Stimulated activated effector memory CD8-positive, alpha-beta T cell treated with anti-CD3 and anti-CD28 coated beads, Interleukin-12 subunit alpha, Interleukin-12 subunit beta, amount 100 ng/mL, for 72 hours (primary cell): ENCODE data around the gene CFAP46.
"Not testable (repeated sequence)": the region's sequence is repeated elsewhere in the genome, so short reads cannot be mapped to it uniquely, and the experiment has no call there.

Experiments used
- ATAC-seq: fragments of 150-1000 bp; cut with Tn5 transposase; 2 replicates; pipeline ENCODE4 v1.10.0; 2021
- DNase-seq, 2 donors: peaks; one replicate each; pipeline ENCODE4 v3.0.0; 2021 to 2022; ENCODE audit warnings: low spot score in 2 of 2
- H3K27ac Mint-ChIP-seq: one replicate; pipeline ENCODE4 v1.8.0; 2022; ENCODE audit warnings: mild to moderate bottlenecking, mixed read lengths
- H3K36me3 Mint-ChIP-seq: one replicate; pipeline ENCODE4 v1.8.0; 2022; ENCODE audit warnings: mild to moderate bottlenecking, mixed read lengths
- H3K4me1 Mint-ChIP-seq: one replicate; pipeline ENCODE4 v1.8.0; 2022; ENCODE audit warnings: mixed read lengths
- H3K4me3 Mint-ChIP-seq: one replicate; pipeline ENCODE4 v1.8.0; 2022; ENCODE audit warnings: mild to moderate bottlenecking, mixed read lengths
- H3K9me3 Mint-ChIP-seq: one replicate; pipeline ENCODE4 v1.8.0; 2022; ENCODE audit warnings: mixed read lengths

The CFAP46 gene

GRCh38 chr10:132972149-132972985, 30.0 kb upstream of the CFAP46 start:
- DNase-seq (no peak), ATAC-seq (no peak)
- no peaks in the 10 kb centered on the region for H3K9me3 Mint-ChIP-seq
- no peaks in the 10 kb centered on the region for H3K4me1 Mint-ChIP-seq
- no peaks in the 10 kb centered on the region for H3K36me3 Mint-ChIP-seq
- H3K27ac Mint-ChIP-seq: no peak overlapping the region
- no peak overlapping the region for H3K4me3 Mint-ChIP-seq

DNA sequence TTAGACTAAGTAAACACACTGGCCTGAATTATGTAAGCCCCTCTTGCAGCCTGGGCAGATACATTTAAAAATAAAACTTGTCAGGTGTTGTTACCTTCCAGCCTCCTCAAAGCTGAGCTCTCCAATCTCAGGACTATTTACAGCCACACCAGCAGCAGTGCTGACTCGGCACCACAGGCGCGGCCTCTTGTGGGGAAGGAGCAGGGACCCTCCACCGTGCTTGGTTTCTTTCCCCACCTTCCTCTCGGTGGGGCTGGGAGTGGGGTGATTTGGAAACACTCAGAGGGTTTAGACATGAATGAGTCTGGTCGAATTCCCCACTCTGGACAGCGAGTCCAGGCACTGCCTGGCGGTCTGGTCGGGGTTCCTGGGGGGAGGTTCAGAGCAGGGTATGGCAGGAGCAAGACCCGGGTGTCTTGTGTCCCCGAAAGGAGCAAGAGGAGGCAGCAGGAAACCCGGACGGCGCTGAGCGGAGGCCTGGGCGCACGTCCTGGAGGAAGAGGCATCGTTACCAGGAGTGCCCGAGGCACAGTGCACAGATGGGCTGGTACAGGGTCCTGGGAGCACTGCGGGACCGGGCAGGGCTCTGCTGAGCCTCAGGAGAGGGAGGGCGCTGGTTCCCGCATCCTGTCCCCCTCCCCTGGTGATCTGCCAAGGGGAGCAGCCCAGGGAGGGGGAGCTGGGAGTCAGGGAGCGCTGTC, 29.2 kb upstream of the CFAP46 start:
- DNase-seq (no peak), ATAC-seq (no peak)
- no peak overlapping the region for H3K4me3 Mint-ChIP-seq
- H3K27ac Mint-ChIP-seq: no peak overlapping the region
- no peaks in the 10 kb centered on the region for H3K9me3 Mint-ChIP-seq
- no peaks in the 10 kb centered on the region for H3K4me1 Mint-ChIP-seq
- H3K36me3 Mint-ChIP-seq: no peaks in the 10 kb centered on the region

GRCh38 chr10:132970641-132971438, 28.5 kb upstream of the CFAP46 start:
- Mint-ChIP-seq H3K9me3 (no peaks in the 10 kb centered on the region), H3K36me3 (no peaks in the 10 kb centered on the region), H3K4me1 (no peaks in the 10 kb centered on the region), H3K27ac (no peak overlapping the region), H3K4me3 (no peak overlapping the region)
- DNase-seq: no peak
- ATAC-seq: no peak

- DNase-seq (no peak), ATAC-seq (no peak)
- no peaks in the 10 kb centered on the region for H3K9me3 Mint-ChIP-seq
- peaks cover 20% of the 10 kb centered on the region for H3K4me1 Mint-ChIP-seq
- no peak overlapping the region for H3K4me3 Mint-ChIP-seq
- no peak overlapping the region for H3K27ac Mint-ChIP-seq
- H3K36me3 Mint-ChIP-seq: peaks cover under 1% of the 10 kb centered on the region
Observed at GRCh38 chr10:132967540-132967939, 25.2 kb upstream of the CFAP46 start.

DNA sequence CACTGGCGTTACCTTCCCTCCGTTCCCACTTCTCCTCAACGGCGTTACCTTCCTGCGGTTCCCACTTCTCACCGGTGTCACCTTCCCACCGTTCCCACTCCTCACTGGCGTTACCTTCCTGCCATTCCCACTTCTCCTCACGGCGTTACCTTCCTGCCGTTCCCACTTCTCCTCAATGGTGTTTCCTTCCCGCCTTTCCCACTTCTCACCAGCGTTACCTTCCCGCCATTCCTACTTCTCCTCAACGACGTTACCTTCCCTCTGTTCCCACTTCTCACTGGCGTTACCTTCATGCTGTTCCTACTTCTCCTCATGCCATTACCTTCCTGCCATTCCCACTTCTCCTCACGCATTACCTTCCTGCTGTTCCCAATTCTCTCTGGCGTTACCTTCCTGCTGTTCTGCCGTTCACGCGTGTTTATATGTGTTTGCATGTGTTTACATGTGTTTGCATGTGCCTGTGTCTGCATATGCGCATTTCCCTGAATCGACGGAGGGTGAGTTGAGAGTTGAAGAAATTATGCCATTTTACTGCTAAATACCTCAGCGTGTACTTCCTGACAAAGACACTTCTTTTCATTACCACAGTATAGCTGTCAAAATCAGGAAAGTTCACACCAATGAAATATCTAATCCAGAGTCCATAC, 23.2 kb upstream of the CFAP46 start:
- peaks cover 8% of the 10 kb centered on the region for H3K36me3 Mint-ChIP-seq
- H3K4me1 Mint-ChIP-seq: peaks cover 29% of the 10 kb centered on the region
- no peak overlapping the region for H3K4me3 Mint-ChIP-seq
- H3K27ac Mint-ChIP-seq: no peak overlapping the region
- no peaks in the 10 kb centered on the region for H3K9me3 Mint-ChIP-seq
- ATAC-seq: no peak
- no peak for DNase-seq

GRCh38 chr10:132964707-132965410, 22.5 kb upstream of the CFAP46 start:
- not testable (repeated sequence) for DNase-seq, H3K4me3 Mint-ChIP-seq, H3K9me3 Mint-ChIP-seq, H3K36me3 Mint-ChIP-seq, H3K27ac Mint-ChIP-seq
- H3K4me1 Mint-ChIP-seq: peaks cover 29% of the 10 kb centered on the region
- peak; percentile 17 for ATAC-seq

DNA sequence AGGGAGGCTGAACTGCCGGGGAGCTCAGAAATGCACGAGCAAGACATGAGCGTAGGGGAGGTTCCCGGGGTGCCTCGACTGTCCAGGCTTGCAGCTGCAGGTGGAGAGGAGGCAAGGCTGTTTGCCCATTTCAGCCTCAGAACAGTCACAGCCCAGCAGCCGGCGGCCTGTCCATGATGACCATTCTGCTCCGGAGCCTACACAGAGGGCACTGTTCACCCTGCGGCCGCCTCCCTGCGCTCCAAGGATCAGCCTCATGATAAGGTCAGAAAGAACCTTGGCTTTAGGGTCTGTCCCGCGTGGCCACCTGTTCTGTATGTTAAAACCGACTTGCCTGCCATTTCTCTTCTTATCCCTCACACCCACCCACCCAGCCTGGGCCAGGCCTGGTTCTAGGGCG, 21.9 kb upstream of the CFAP46 start:
- peak overlapping the region; percentile 89 for H3K4me3 Mint-ChIP-seq
- peaks cover 8% of the 10 kb centered on the region for H3K36me3 Mint-ChIP-seq
- no peak overlapping the region for H3K27ac Mint-ChIP-seq
- ATAC-seq (no peak), DNase-seq (no peak)
- H3K9me3 Mint-ChIP-seq: no peaks in the 10 kb centered on the region
- peaks cover 29% of the 10 kb centered on the region for H3K4me1 Mint-ChIP-seq

- peaks cover 8% of the 10 kb centered on the region for H3K36me3 Mint-ChIP-seq
- peaks cover 29% of the 10 kb centered on the region for H3K4me1 Mint-ChIP-seq
- peak overlapping the region; percentile 86 for H3K27ac Mint-ChIP-seq
- H3K9me3 Mint-ChIP-seq: no peaks in the 10 kb centered on the region
- DNase-seq (no peak), ATAC-seq (no peak)
- H3K4me3 Mint-ChIP-seq: peak overlapping the region; percentile 89
Observed at GRCh38 chr10:132963430-132963960, 21.1 kb upstream of the CFAP46 start.

- H3K9me3 Mint-ChIP-seq: no peaks in the 10 kb centered on the region
- no peak for DNase-seq
- H3K27ac Mint-ChIP-seq: peak overlapping the region; percentile 86
- ATAC-seq: peak; percentile 55
- peaks cover 29% of the 10 kb centered on the region for H3K4me1 Mint-ChIP-seq
- H3K4me3 Mint-ChIP-seq: peak overlapping the region; percentile 89
- H3K36me3 Mint-ChIP-seq: peaks cover 8% of the 10 kb centered on the region
Observed at GRCh38 chr10:132962623-132963429, 20.5 kb upstream of the CFAP46 start.

DNA sequence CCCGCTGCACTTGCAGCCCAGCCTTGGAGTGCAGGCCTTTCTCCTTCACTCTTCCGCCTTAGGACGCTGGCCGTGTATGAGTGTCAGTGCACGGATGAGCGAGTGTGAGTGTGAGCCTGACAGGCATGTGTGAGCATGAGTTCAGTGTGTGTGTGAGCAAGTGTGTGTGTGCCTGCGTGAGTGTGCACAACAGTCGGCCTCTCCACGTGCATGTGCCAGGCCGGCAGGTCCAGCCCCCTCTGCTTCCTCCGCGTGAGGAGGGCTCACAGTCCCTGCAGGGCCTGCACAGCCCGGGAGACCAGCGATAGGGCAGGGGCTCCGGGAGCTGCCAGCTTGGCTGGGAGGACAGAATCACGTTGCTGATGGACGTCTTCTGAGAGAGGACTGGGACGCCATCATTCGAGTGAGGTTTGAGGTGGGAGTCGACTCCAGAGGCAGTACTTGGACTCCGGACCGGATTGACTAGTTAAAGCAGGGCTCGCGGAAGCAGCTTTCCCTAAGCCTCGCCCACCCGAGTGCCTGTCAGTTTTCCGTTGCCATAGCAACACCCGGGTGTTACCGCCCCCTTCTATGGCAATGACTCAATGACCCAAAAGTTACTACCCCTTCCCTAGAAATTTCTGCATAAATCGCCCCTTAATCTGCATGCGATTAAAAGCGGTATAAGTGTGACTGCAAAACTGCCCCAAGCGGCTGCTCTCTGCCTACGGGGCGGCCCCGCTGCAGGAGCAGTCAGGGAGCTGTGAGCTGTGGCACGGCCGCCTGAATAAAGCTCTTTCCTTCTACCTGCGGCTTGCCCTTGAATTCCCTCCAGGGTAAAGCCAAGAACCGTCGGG, 19.6 kb upstream of the CFAP46 start:
- H3K4me1 Mint-ChIP-seq: peaks cover 29% of the 10 kb centered on the region
- H3K9me3 Mint-ChIP-seq: no peaks in the 10 kb centered on the region
- ATAC-seq: peak; percentile 82
- H3K27ac Mint-ChIP-seq: peak overlapping the region; percentile 86
- H3K4me3 Mint-ChIP-seq: peak overlapping the region; percentile 89
- peak; percentile 61 to 82 for DNase-seq
- peaks cover 8% of the 10 kb centered on the region for H3K36me3 Mint-ChIP-seq

- Mint-ChIP-seq H3K36me3 (peaks cover 8% of the 10 kb centered on the region), H3K9me3 (no peaks in the 10 kb centered on the region), H3K4me1 (peaks cover 29% of the 10 kb centered on the region), H3K27ac (no peak overlapping the region), H3K4me3 (no peak overlapping the region)
- ATAC-seq (no peak), DNase-seq (no peak)
Observed at GRCh38 chr10:132961420-132961786, 19.0 kb upstream of the CFAP46 start.

GRCh38 chr10:132960631-132961419, 18.5 kb upstream of the CFAP46 start:
- Mint-ChIP-seq H3K36me3 (peaks cover 8% of the 10 kb centered on the region), H3K4me1 (peaks cover 29% of the 10 kb centered on the region), H3K27ac (no peak overlapping the region), H3K9me3 (no peaks in the 10 kb centered on the region), H3K4me3 (no peak overlapping the region)
- DNase-seq (no peak), ATAC-seq (no peak)
